Measurements from ENCODE around the gene LZTS2. TPM values are rescaled to one million over a fixed set of nuclear protein-coding genes. Genes with fewer than 3 reads are reported as not detected.

The LZTS2 gene
- total and polyA plus RNA-seq, 2 of the 4 experiments (the other 2 are of a cell fraction), result 19.2 to 101 TPM

- Histone ChIP-seq H3K4me1 (ENCODE audit: control insufficient read depth, insufficient read depth, low read length) (peaks cover 8% of the 10 kb centered on the region; the same call in 1 of the 2 replicates), H4K5ac (ENCODE audit: low read depth, low read length) (no peak overlapping the region), H3K23ac (ENCODE audit: low read depth, low read length) (no peak overlapping the region), H4K8ac (ENCODE audit: low read depth in 2 of 2, low read length in 2 of 2) (no peak overlapping the region), H3K18ac (ENCODE audit: low read depth, low read length) (no peak overlapping the region), H4K20me1 (ENCODE audit: insufficient read depth, low read length) (0 out of 2 replicates have a peak, but pooled peaks cover 3% of the 10 kb centered on the region), H3K27me3 (ENCODE audit: control insufficient read depth, insufficient read depth, low read length) (no peaks in the 10 kb centered on the region), H2BK5ac (ENCODE audit: low read depth, low read length, poor library complexity, severe bottlenecking) (no peak overlapping the region), H3K56ac (ENCODE audit: extremely low read depth, insufficient read depth, low read length) (no peak overlapping the region), H3K79me1 (ENCODE audit: low read depth in 1 of 2, low read length in 2 of 2) (peaks cover 36 to 50% of the 10 kb centered on the region in 2 experiments), H3K27ac (ENCODE audit: insufficient read depth, low read length) (no peak overlapping the region), H3K4me2 (ENCODE audit: low read depth, low read length) (no peak overlapping the region), H2AFZ (replicated peaks; ENCODE audit: low read length, poor library complexity) (no peak overlapping the region), H3K9me3 (ENCODE audit: control insufficient read depth, insufficient read depth, low read length) (no peaks in the 10 kb centered on the region), H3K36me3 (ENCODE audit: control insufficient read depth, insufficient read depth, low read length) (peaks cover 28% of the 10 kb centered on the region), H3K4ac (ENCODE audit: low read depth, low read length) (no peak overlapping the region), H4K91ac (ENCODE audit: insufficient read depth, low read depth, low read length) (no peak overlapping the region), H2AK9ac (replicated peaks; ENCODE audit: low read depth, low read length, poor library complexity) (no peak overlapping the region), H2BK20ac (ENCODE audit: low read depth, low read length) (no peak overlapping the region), H3K9ac (ENCODE audit: low read depth, low read length) (no peak overlapping the region), H2BK120ac (ENCODE audit: low read depth, low read length) (no peak overlapping the region), H3K9me1 (ENCODE audit: insufficient read depth, low read length) (peaks cover 13% of the 10 kb centered on the region), H3K4me3 (ENCODE audit: insufficient read depth, low read depth, low read length) (no peak overlapping the region), H3K14ac (replicated peaks; ENCODE audit: low read depth, low read length) (no peak overlapping the region), H2AK5ac (ENCODE audit: low read depth, low read length) (no peak overlapping the region), H2BK15ac (ENCODE audit: low read depth, low read length) (no peak overlapping the region)
- POLR2A ChIA-PET (ENCODE audit: unreplicated experiment), result interaction anchor here (0.6 kb wide), 1 partner anchor 370 kb away, joined by 4 read pairs; no protein-coding TSS in a partner anchor
- 85% methylated on average over 8 of the region's 13 CpGs; no CpG with 5 or more reads in 1 of the 2 experiments for WGBS, 2 experiments (ENCODE audit: extremely low coverage in 2 of 2, insufficient read length in 1 of 2)
- DNase-seq, result no peak
- no peak for ATAC-seq (ENCODE audit: low read depth)
- no TSS peak for BruUV-seq (replicated peaks)
- dilution Hi-C loops (cut with HindIII; ENCODE audit: low sequenced_read_pairs, unreplicated experiment) (no loop called here), in situ Hi-C loops (cut with MboI; ENCODE audit: low sequenced_read_pairs) (no loop called here), intact Hi-C loops (cut with micrococcal nuclease) (no loop called here)
- TF ChIP-seq RCOR1 (IDR thresholded peaks at IDR 0.05; ENCODE audit: insufficient replicate concordance, low read length), result no peak
- no peak for TF ChIP-seq FOS (IDR thresholded peaks at IDR 0.05; ENCODE audit: low read depth, low read length)
- CTCF ChIA-PET, result no interaction called here
Measured at GRCh38 chr10:100983868-100984671, 15.5 kb upstream of the LZTS2 start.

Data from IMR-90 (cell line).